Mononuclear cell (primary cell): ENCODE results near the gene USB1. TPM values are rescaled to one million over a fixed set of nuclear protein-coding genes. Genes with fewer than 3 reads are reported as not detected.

Source experiments
- H3K27me3 ChIP-seq: 2 replicates; pipeline ENCODE4 v1.6.0; 2011; ENCODE audit warnings: low read length, control low read depth; ENCODE audit not compliant: insufficient read depth
- H3K4me1 ChIP-seq: 2 replicates; pipeline ENCODE4 v1.5.1; 2011; ENCODE audit warnings: mild to moderate bottlenecking, low read length, control low read depth; ENCODE audit not compliant: insufficient read depth
- H3K4me3 ChIP-seq: 2 replicates; pipeline ENCODE4 v1.5.1; 2011; ENCODE audit warnings: mild to moderate bottlenecking, low read length, moderate library complexity
- H3K9me3 ChIP-seq: 2 replicates; pipeline ENCODE4 v1.5.1; 2011; ENCODE audit warnings: low read depth, mild to moderate bottlenecking, control low read depth, low read length
- total RNA-seq: library from RNA; depleted of rRNA; stranded (reverse); fragments of >200 nt; gene quantifications from one replicate; pipeline ENCODE4 v1.2.3, GENCODE V29; 2012

The USB1 gene
- total RNA-seq, 1 donor: 20.4 TPM

GRCh38 chr16:58027161-58027915 is 26.1 kb downstream of the USB1 start:
- Histone ChIP-seq H3K4me1 (peaks cover 29% of the 10 kb centered on the region), H3K4me3 (no peak overlapping the region), H3K9me3 (no peaks in the 10 kb centered on the region), H3K27me3 (peaks cover 15% of the 10 kb centered on the region)

DNA sequence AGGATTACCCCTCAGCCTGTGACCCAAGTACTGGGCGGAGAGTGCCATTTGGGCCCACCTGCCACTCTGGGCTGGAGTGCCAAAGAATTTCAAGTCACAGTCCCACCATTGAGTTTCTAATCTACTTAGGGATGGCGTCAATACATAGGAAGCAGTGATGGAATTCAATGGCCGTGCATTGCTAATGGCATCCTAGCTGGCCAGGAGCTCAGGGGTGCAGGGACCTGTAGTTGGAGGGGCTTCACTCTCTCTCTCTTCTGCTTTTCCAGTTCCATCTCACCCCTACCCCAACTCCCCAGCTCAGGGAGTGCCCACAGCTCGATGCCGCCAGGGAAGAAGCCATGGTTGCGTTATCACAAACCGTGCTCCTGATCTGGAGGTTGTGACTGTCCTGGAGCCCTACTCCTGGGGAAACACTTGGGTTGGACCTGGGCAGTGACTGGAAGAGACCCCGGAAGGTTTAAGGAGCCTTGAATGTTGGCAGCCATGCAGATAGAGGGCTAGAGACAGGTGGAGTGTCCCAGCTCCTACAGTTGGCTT is 26.8 kb downstream of the USB1 start:
- no peaks in the 10 kb centered on the region for H3K9me3 ChIP-seq
- peaks cover 29% of the 10 kb centered on the region for H3K4me1 ChIP-seq
- H3K4me3 ChIP-seq: no peak overlapping the region
- peaks cover 15% of the 10 kb centered on the region for H3K27me3 ChIP-seq

- Histone ChIP-seq H3K27me3 (peaks cover 15% of the 10 kb centered on the region), H3K9me3 (no peaks in the 10 kb centered on the region), H3K4me3 (no peak overlapping the region), H3K4me1 (peaks cover 29% of the 10 kb centered on the region)
Measured at GRCh38 chr16:58028541-58029070, 27.4 kb downstream of the USB1 start.

- no peaks in the 10 kb centered on the region for H3K9me3 ChIP-seq
- peaks cover 27% of the 10 kb centered on the region for H3K4me1 ChIP-seq
- H3K27me3 ChIP-seq: peaks cover 15% of the 10 kb centered on the region
- H3K4me3 ChIP-seq: no peak overlapping the region
Measured at GRCh38 chr16:58029410-58029809, 28.2 kb downstream of the USB1 start.

- H3K27me3 ChIP-seq: peaks cover 15% of the 10 kb centered on the region
- H3K4me1 ChIP-seq: peaks cover 19% of the 10 kb centered on the region
- H3K9me3 ChIP-seq: no peaks in the 10 kb centered on the region
- no peak overlapping the region for H3K4me3 ChIP-seq
Measured at GRCh38 chr16:58030136-58030840, 29.1 kb downstream of the USB1 start.

GRCh38 chr16:58031016-58031800 is 30.0 kb downstream of the USB1 start:
- H3K4me1 ChIP-seq: peaks cover 12% of the 10 kb centered on the region
- H3K9me3 ChIP-seq: no peaks in the 10 kb centered on the region
- H3K4me3 ChIP-seq: no peak overlapping the region
- H3K27me3 ChIP-seq: peaks cover 15% of the 10 kb centered on the region

GRCh38 chr16:58032710-58033293 is 31.6 kb downstream of the USB1 start:
- Histone ChIP-seq H3K4me1 (no peaks in the 10 kb centered on the region), H3K4me3 (no peak overlapping the region), H3K9me3 (no peaks in the 10 kb centered on the region), H3K27me3 (peaks cover 3% of the 10 kb centered on the region)

GRCh38 chr16:58034128-58034685 is 33.0 kb downstream of the USB1 start:
- Histone ChIP-seq H3K9me3 (no peaks in the 10 kb centered on the region), H3K4me1 (no peaks in the 10 kb centered on the region), H3K4me3 (no peak overlapping the region), H3K27me3 (no peaks in the 10 kb centered on the region)

DNA sequence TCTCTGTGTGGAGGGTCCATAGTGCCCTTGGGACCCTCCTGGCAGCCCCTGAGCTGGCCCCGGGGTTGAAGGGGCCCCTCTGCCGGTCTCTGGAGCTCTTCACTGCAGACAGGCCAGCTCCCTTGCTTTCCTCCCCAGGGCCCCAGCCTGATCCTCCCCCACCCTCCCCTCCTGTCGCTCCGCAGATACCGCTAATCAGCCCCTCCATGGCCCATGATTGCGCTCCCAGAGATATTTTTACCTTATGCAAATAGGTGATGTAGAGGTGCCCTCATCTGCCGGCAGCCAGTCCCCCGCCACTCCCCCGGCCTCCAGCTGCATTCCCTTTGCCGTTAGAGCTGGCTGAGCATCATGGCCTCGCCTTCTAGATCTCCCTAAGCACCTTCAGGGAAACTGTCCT is 33.6 kb downstream of the USB1 start:
- H3K9me3 ChIP-seq: no peaks in the 10 kb centered on the region
- H3K27me3 ChIP-seq: no peaks in the 10 kb centered on the region
- no peak overlapping the region for H3K4me3 ChIP-seq
- no peaks in the 10 kb centered on the region for H3K4me1 ChIP-seq

- no peak overlapping the region for H3K4me3 ChIP-seq
- H3K4me1 ChIP-seq: no peaks in the 10 kb centered on the region
- H3K9me3 ChIP-seq: no peaks in the 10 kb centered on the region
- H3K27me3 ChIP-seq: no peaks in the 10 kb centered on the region
Measured at GRCh38 chr16:58035356-58036170, 34.4 kb downstream of the USB1 start.

DNA sequence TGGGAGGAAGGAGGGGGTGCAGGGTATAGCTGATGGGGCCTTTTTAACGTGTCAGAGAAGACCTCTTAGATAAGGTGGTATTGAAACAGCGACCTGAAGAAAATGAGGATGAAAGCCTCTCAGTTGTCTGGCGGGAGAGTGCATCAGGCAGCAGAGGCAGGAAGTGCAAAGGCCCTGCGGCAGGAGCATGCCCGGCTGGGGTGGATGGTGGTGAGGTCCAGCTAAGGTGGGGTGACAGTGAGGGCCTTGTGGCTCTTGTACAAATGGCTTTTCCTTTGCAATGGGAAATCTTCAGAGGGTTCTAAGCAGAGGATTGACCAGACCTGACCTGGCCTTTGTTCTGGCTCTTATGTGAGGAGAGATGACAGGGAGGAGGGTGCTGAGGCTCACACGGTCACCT is 35.7 kb downstream of the USB1 start:
- H3K27me3 ChIP-seq: no peaks in the 10 kb centered on the region
- no peaks in the 10 kb centered on the region for H3K4me1 ChIP-seq
- H3K9me3 ChIP-seq: no peaks in the 10 kb centered on the region
- H3K4me3 ChIP-seq: no peak overlapping the region

GRCh38 chr16:58037365-58038057 is 36.3 kb downstream of the USB1 start:
- no peaks in the 10 kb centered on the region for H3K4me1 ChIP-seq
- no peaks in the 10 kb centered on the region for H3K9me3 ChIP-seq
- no peak overlapping the region for H3K4me3 ChIP-seq
- H3K27me3 ChIP-seq: no peaks in the 10 kb centered on the region

GRCh38 chr16:58038219-58038641 is 37.0 kb downstream of the USB1 start:
- Histone ChIP-seq H3K4me3 (no peak overlapping the region), H3K27me3 (no peaks in the 10 kb centered on the region), H3K4me1 (no peaks in the 10 kb centered on the region), H3K9me3 (no peaks in the 10 kb centered on the region)
